ENCODE results near the gene ARG2.

ARG2 gene

GRCh38 chr14:67683842-67684241, 64.1 kb downstream of the ARG2 start:
- no peak for DNase-seq (ENCODE audit: low read depth)

- no peak for DNase-seq (ENCODE audit: low read depth)
These were observed 70.3 kb downstream of the ARG2 start for GRCh38 chr14:67690011-67690410.

GRCh38 chr14:67694791-67695393, 75.2 kb downstream of the ARG2 start:
- DNase-seq (ENCODE audit: low read depth): peak; percentile 53

GRCh38 chr14:67695394-67695949, 75.8 kb downstream of the ARG2 start, which contains the start of gene RDH11:
RDH11 (minus strand) TSS chr14:67695764; CDS start chr14:67695703, 61 bp downstream.
- peak; percentile 66 for DNase-seq (ENCODE audit: low read depth)

DNA sequence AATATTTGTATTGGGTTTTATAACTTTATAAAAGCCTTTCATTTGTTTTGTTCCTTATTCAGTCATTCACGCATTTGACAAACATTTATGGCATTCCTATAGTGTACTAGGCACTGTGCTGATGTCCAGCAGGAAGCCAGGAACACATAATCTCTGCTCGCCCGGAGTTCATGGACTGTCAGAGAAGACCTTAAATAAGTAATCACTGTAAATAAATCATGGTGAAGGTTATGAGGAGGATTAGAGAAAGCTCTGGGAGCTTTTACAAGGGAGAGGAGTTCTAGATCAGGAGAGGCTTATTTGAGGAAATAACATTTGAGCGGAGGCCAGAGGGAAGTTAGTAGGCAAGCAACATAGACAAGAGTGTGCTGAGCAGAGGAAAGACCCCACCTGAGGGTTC, 77.3 kb downstream of the ARG2 start:
- DNase-seq (ENCODE audit: low read depth): no peak

DNA sequence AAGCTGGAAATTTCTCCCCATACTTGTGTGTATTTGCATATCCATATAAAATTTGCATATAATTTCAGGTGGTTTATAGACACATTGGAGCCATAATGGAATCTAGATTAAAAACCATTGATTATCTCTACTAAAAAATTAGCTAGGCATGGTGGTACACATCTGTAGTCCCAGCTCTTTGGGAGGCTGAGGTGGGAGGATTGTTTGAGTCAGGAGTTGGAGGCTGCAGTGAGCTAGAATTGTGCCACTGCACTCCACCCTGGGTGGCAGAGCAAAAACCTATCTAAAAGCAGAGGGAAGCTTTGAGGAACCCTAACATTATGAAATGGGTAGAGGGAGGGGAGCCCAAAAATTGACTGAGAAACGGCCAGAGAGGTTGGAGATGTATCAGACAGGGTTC, 78.5 kb downstream of the ARG2 start:
- DNase-seq (ENCODE audit: low read depth): no peak
